Endodermal cell (in vitro differentiated cells): ENCODE data around the gene RNASE1. TPM values are rescaled to one million over a fixed set of nuclear protein-coding genes. Genes with fewer than 3 reads are reported as not detected.
"Not testable (repeated sequence)": the region's sequence is repeated elsewhere in the genome, so short reads cannot be mapped to it uniquely, and the experiment has no call there.

Source experiments
- DNase-seq: peaks from one replicate; pipeline ENCODE4 v3.0.0-alpha.2; 2017
- H3K27ac ChIP-seq: 2 replicates; pipeline ENCODE4 v1.5.1; 2013; ENCODE audit warnings: mild to moderate bottlenecking, low read depth, low read length, moderate library complexity
- H3K27me3 ChIP-seq: 2 replicates; pipeline ENCODE4 v1.6.1; 2013; ENCODE audit warnings: mild to moderate bottlenecking, low read length, moderate library complexity; ENCODE audit not compliant: insufficient read depth, control insufficient read depth, poor library complexity, severe bottlenecking
- H3K36me3 ChIP-seq: 2 replicates; pipeline ENCODE4 v1.7.0; 2013; ENCODE audit warnings: mild to moderate bottlenecking, low read length, moderate library complexity; ENCODE audit not compliant: control insufficient read depth, insufficient read depth
- H3K4me1 ChIP-seq: one replicate; pipeline ENCODE4 v1.7.0; 2013; ENCODE audit warnings: low read length; ENCODE audit not compliant: control insufficient read depth, insufficient read depth
- H3K4me3 ChIP-seq: 2 replicates; pipeline ENCODE4 v1.5.1; 2013; ENCODE audit warnings: mild to moderate bottlenecking, low read length, moderate library complexity
- H3K9ac ChIP-seq: 2 replicates; pipeline ENCODE4 v1.6.1; 2013; ENCODE audit warnings: mild to moderate bottlenecking, low read length, moderate library complexity; ENCODE audit not compliant: poor library complexity, severe bottlenecking; ENCODE audit errors: extremely low read depth
- H3K9me3 ChIP-seq: 2 replicates; pipeline ENCODE4 v1.6.1; 2013; ENCODE audit warnings: mild to moderate bottlenecking, low read length, moderate library complexity; ENCODE audit not compliant: control insufficient read depth
- H3K27ac Mint-ChIP-seq: 2 replicates; pipeline ENCODE4 v1.8.0; 2020; ENCODE audit warnings: mixed read lengths
- H3K27me3 Mint-ChIP-seq: 2 replicates; pipeline ENCODE4 v1.8.0; 2021; ENCODE audit warnings: mild to moderate bottlenecking, mixed read lengths; ENCODE audit not compliant: insufficient read depth
- H3K36me3 Mint-ChIP-seq: 2 replicates; pipeline ENCODE4 v1.8.0; 2020; ENCODE audit warnings: low read depth, mixed read lengths
- H3K4me1 Mint-ChIP-seq: 2 replicates; pipeline ENCODE4 v1.8.0; 2020; ENCODE audit warnings: mixed read lengths
- H3K4me3 Mint-ChIP-seq: 2 replicates; pipeline ENCODE4 v1.8.0; 2020; ENCODE audit warnings: mild to moderate bottlenecking, moderate library complexity, mixed read lengths
- H3K9me3 Mint-ChIP-seq: 2 replicates; pipeline ENCODE4 v1.8.0; 2020; ENCODE audit warnings: mild to moderate bottlenecking, mixed read lengths
- CTCF ChIP-seq: fragments of 200-600 bp; sonication (generic); conservative IDR thresholded peaks from 2 replicates; pipeline ENCODE4 v1.5.0; 2021; ENCODE audit warnings: antibody characterized with exemption, mild to moderate bottlenecking
- WGBS, 2 experiments: methylation state at CpG; one replicate each; pipeline versions ENCODE4 v1.1.5 to v1.1.7; 2013; ENCODE audit warnings: missing lambda C conversion rate in 2 of 2, mixed read lengths in 1 of 2; ENCODE audit not compliant: insufficient coverage in 1 of 2, insufficient read length in 1 of 2; 5-methylcytosine and 5-hydroxymethylcytosine counted together
- total RNA-seq, 2 donors: library from RNA; stranded (reverse); fragmentation: NEBNext Ultra II Directional in 1 of 2; extraction: Animal tissue kit (Norgen Biotek cat#: 25700) in 1 of 2; gene quantifications; 2 replicates in 1 of 2; 3 replicates in 1 of 2; pipeline ENCODE4 v1.2.1, GENCODE V29; 2021

Gene RNASE1
- total RNA-seq, 2 donors from 2014 or later: 9.9 to 10.7 TPM

- Histone ChIP-seq H3K9me3 (peaks cover 31% of the 10 kb centered on the region), H3K4me3 (peak overlapping the region; percentile 71)
- Mint-ChIP-seq H3K4me3 (peak overlapping the region; percentile 78), H3K27ac (peak overlapping the region; percentile 95), H3K4me1 (peaks cover 27% of the 10 kb centered on the region), H3K9me3 (peaks cover 15% of the 10 kb centered on the region), H3K36me3 (peaks cover 26% of the 10 kb centered on the region)
- DNase-seq: peak; percentile 98
- H3K36me3 ChIP-seq, H3K27me3 ChIP-seq, H3K9ac ChIP-seq, H3K4me1 ChIP-seq, H3K27ac ChIP-seq, H3K27me3 Mint-ChIP-seq: not testable (repeated sequence)
- WGBS, 2 experiments: 92 to 98% methylated on average over 8 to 11 of the region's 11 CpGs
- peak; percentile 69 for TF ChIP-seq CTCF
Measured at GRCh38 chr14:20828024-20828694, 25.5 kb upstream of the RNASE1 start.

- Mint-ChIP-seq H3K27me3 (no peaks in the 10 kb centered on the region), H3K9me3 (peaks cover 15% of the 10 kb centered on the region), H3K4me3 (peak overlapping the region; percentile 78), H3K4me1 (peaks cover 27% of the 10 kb centered on the region), H3K27ac (peak overlapping the region; percentile 95), H3K36me3 (peaks cover 34% of the 10 kb centered on the region)
- Histone ChIP-seq H3K9me3 (peaks cover 38% of the 10 kb centered on the region), H3K27me3 (no peaks in the 10 kb centered on the region), H3K36me3 (no peaks in the 10 kb centered on the region), H3K4me3 (peak overlapping the region; percentile 71), H3K27ac (no peak overlapping the region), H3K9ac (peak overlapping the region; percentile 25), H3K4me1 (no peaks in the 10 kb centered on the region)
- WGBS, 2 experiments: 50 to 71% methylated on average over 1 of the region's 3 CpGs
- TF ChIP-seq CTCF: no peak
- no peak for DNase-seq
Measured at GRCh38 chr14:20827326-20827725, 24.7 kb upstream of the RNASE1 start.

GRCh38 chr14:20826666-20827065, 24.0 kb upstream of the RNASE1 start:
- Histone ChIP-seq H3K4me3 (peak overlapping the region; percentile 71), H3K9ac (peak overlapping the region; percentile 25), H3K9me3 (peaks cover 40% of the 10 kb centered on the region)
- H3K4me1 ChIP-seq, H3K36me3 ChIP-seq, H3K27ac ChIP-seq, H3K27me3 Mint-ChIP-seq, H3K27me3 ChIP-seq: not testable (repeated sequence)
- peak; percentile 48 for DNase-seq
- Mint-ChIP-seq H3K27ac (peak overlapping the region; percentile 95), H3K4me3 (peak overlapping the region; percentile 78), H3K36me3 (peaks cover 41% of the 10 kb centered on the region), H3K9me3 (peaks cover 17% of the 10 kb centered on the region), H3K4me1 (peaks cover 32% of the 10 kb centered on the region)
- WGBS, 2 experiments: 33% methylated on average over 1 of the region's 1 CpG; no CpG with 5 or more reads in 1 of the 2 experiments
